GM12878 (cell line): ENCODE measurements around the gene ARAF. TPM values are rescaled to one million over a fixed set of nuclear protein-coding genes. Genes with fewer than 3 reads are reported as not detected.

ENCODE experiments used
- ATAC-seq: fragments of 200-7000 bp; cut with Tn5 transposase; 3 replicates; pipeline ENCODE4 v1.9.1; 2020; ENCODE audit warnings: mild to moderate bottlenecking, moderate library complexity
- BruUV-seq: library from RNA; stranded (reverse); fragments of 400-500 nt; replicated peaks from 2 replicates; lab custom pipeline; 2021; lab: Mats Ljungman, UMichigan
- CTCF ChIA-PET: fragments of 300-600 bp; sonication (Branson Sonifier 250); formaldehyde crosslinking; extraction: SDS; loops from one replicate; lab custom pipeline; 2021; ENCODE audit warnings: inconsistent platforms; lab: Yijun Ruan, JAX
- POLR2A ChIA-PET: fragments of 350-600 bp; formaldehyde crosslinking; extraction: SDS; loops from one replicate; lab custom pipeline; 2021; ENCODE audit warnings: inconsistent platforms; lab: Charles Lee
- RAD21 ChIA-PET: fragments of 300-600 bp; sonication (Branson Sonifier 250); formaldehyde crosslinking; loops from one replicate; lab custom pipeline; 2023; ENCODE audit warnings: antibody characterized with exemption; ENCODE audit not compliant: unreplicated experiment; lab: Charles Lee
- SMC1A ChIA-PET: fragments of 300-600 bp; sonication (Branson Sonifier 250); formaldehyde crosslinking; loops from one replicate; lab custom pipeline; 2023; ENCODE audit not compliant: unreplicated experiment, uncharacterized antibody; lab: Charles Lee
- DNase-seq: peaks from one replicate; pipeline ENCODE4 v3.0.0-alpha.2; 2011; ENCODE audit warnings: low read depth, low spot score
- FAIRE-seq: peaks from 3 replicates; lab custom pipeline; 2011; peaks lifted over from hg19 to GRCh38; lab: Jason Lieb, UNC
- H2AFZ ChIP-seq: 2 replicates; pipeline ENCODE4 v1.6.0; 2011; ENCODE audit warnings: low read depth, low read length, control low read depth; ENCODE audit not compliant: control insufficient read depth
- H3K27ac ChIP-seq: 2 replicates; pipeline ENCODE4 v1.5.1; 2011; ENCODE audit warnings: control low read depth; ENCODE audit not compliant: control insufficient read depth, insufficient read depth
- H3K27me3 ChIP-seq, 2 experiments: replicated peaks in 1 of 2; 2 replicates each; pipeline versions ENCODE4 v1.6.0 to v1.6.1; 2011; ENCODE audit warnings: low read length in 1 of 2; ENCODE audit not compliant: control insufficient read depth in 2 of 2, insufficient read depth in 2 of 2
- H3K36me3 ChIP-seq, 2 experiments: 2 replicates each; pipeline ENCODE4 v1.5.1; 2011; ENCODE audit warnings: low read length in 1 of 2; ENCODE audit not compliant: control insufficient read depth in 2 of 2, insufficient read depth in 2 of 2
- H3K4me1 ChIP-seq: 2 replicates; pipeline ENCODE4 v1.6.1; 2011; ENCODE audit warnings: mild to moderate bottlenecking, low read length, moderate library complexity, mixed read lengths; ENCODE audit not compliant: control insufficient read depth, insufficient read depth
- H3K4me2 ChIP-seq: 2 replicates; pipeline ENCODE4 v1.6.0; 2011; ENCODE audit warnings: control low read depth; ENCODE audit not compliant: control insufficient read depth, insufficient read depth
- H3K4me3 ChIP-seq: fragments of 200-600 bp; sonication (generic); 2 replicates; pipeline ENCODE4 v1.5.1; 2016
- H3K79me2 ChIP-seq: 2 replicates; pipeline ENCODE4 v1.6.0; 2011; ENCODE audit warnings: low read length; ENCODE audit not compliant: control insufficient read depth, insufficient read depth
- H3K9ac ChIP-seq: 2 replicates; pipeline ENCODE4 v1.8.0; 2011; ENCODE audit warnings: low read length, control low read depth, mixed read lengths; ENCODE audit not compliant: control insufficient read depth, insufficient read depth
- H3K9me3 ChIP-seq: replicated peaks from 3 replicates; pipeline ENCODE4 v1.5.1; 2011; ENCODE audit warnings: mild to moderate bottlenecking, low read length; ENCODE audit not compliant: control insufficient read depth, insufficient read depth
- H4K20me1 ChIP-seq: 2 replicates; pipeline ENCODE4 v1.6.0; 2011; ENCODE audit not compliant: control insufficient read depth, insufficient read depth
- CBFB ChIP-seq: IDR thresholded peaks from 2 replicates; pipeline ENCODE4 v1.6.1; 2016; ENCODE audit warnings: antibody characterized with exemption, low read depth
- IKZF1 ChIP-seq: fragments of 450-650 bp; conservative IDR thresholded peaks from 2 replicates; pipeline ENCODE4 v1.6.1; 2017; ENCODE audit warnings: antibody characterized with exemption, mild to moderate bottlenecking
- JUNB ChIP-seq: IDR thresholded peaks from 2 replicates; pipeline ENCODE4 v1.6.1; 2016; ENCODE audit warnings: antibody characterized with exemption, mild to moderate bottlenecking
- NR2F1 ChIP-seq: fragments of 450-650 bp; conservative IDR thresholded peaks from 2 replicates; pipeline ENCODE4 v1.6.1; 2017; ENCODE audit warnings: mild to moderate bottlenecking
- SMARCA5 ChIP-seq: fragments of 450-650 bp; IDR thresholded peaks from 2 replicates; pipeline ENCODE4 v1.6.1; 2017; ENCODE audit warnings: mild to moderate bottlenecking
- TARDBP ChIP-seq: IDR thresholded peaks from 2 replicates; pipeline ENCODE4 v1.6.1; 2016; ENCODE audit warnings: borderline replicate concordance
- TCF12 ChIP-seq: IDR thresholded peaks from 2 replicates; pipeline ENCODE4 v1.6.1; 2011; ENCODE audit warnings: low read depth, mild to moderate bottlenecking, low read length
- ZNF24 ChIP-seq: fragments of 450-650 bp; IDR thresholded peaks from 2 replicates; pipeline ENCODE4 v1.6.1; 2017; ENCODE audit warnings: antibody characterized with exemption, mild to moderate bottlenecking
- ZNF687 ChIP-seq: fragments of 450-650 bp; IDR thresholded peaks from 2 replicates; pipeline ENCODE4 v1.6.1; 2017; ENCODE audit warnings: mild to moderate bottlenecking, moderate library complexity
- WGBS: methylation state at CpG from one replicate; pipeline ENCODE4 v1.1.6; 2016; ENCODE audit warnings: low lambda C conversion rate; ENCODE audit not compliant: insufficient replicate concordance, insufficient coverage; ENCODE audit errors: missing lambda C conversion rate; 5-methylcytosine and 5-hydroxymethylcytosine counted together
- in situ Hi-C: fragments of 300-500 bp; cut with MboI; formaldehyde crosslinking; loops from 9 replicates; pipeline ENCODE4 v1.14.3; 2018; ENCODE audit warnings: mixed read lengths
- intact Hi-C: fragments of 100-400 bp; cut with micrococcal nuclease; formaldehyde crosslinking; loops from one replicate; pipeline ENCODE4 v1.14.2; 2022; ENCODE audit not compliant: unreplicated experiment
- polyA plus RNA-seq, 11 experiments: library from polyadenylated mRNA; depleted of rRNA in 4 of 11; unstranded in 6 of 11; stranded (reverse) in 5 of 11; fragments of >200 nt; fragmentation: Nextera tagmentation in 4 of 11; fragmentation: Illumina TruSeq in 1 of 11; extraction: Ambion mirVana in 4 of 11; extraction: Trizol in 1 of 11; gene quantifications; 1 replicate in 1 of 11; 2 replicates in 10 of 11; pipeline versions ENCODE4 v1.2.1 to v1.2.3, GENCODE V29; 2011 to 2016; ENCODE audit warnings: inconsistent platforms in 2 of 11, missing spikeins in 2 of 11, low read depth in 1 of 11
- total RNA-seq, 4 experiments: library from RNA; depleted of rRNA in 3 of 4; stranded (reverse); fragments of >200 nt in 3 of 4; fragmentation: Illumina TruSeq in 1 of 4; extraction: Trizol in 1 of 4; gene quantifications; 2 replicates each; pipeline versions ENCODE4 v1.2.1 to v1.2.3, GENCODE V29; 2013 to 2021

Gene ARAF
- total and polyA plus RNA-seq, 10 of the 15 experiments (the other 5 are each of a cell fraction or from before 2014, with no cell fraction given): 5.0 to 79.2 (median 39.1) TPM

GRCh38 chrX:47558436-47558835 lies 2.6 kb upstream of the ARAF start:
- Histone ChIP-seq H3K79me2 (peaks cover 18% of the 10 kb centered on the region), H2AFZ (no peak overlapping the region), H4K20me1 (no peaks in the 10 kb centered on the region), H3K36me3 (peaks cover 0 to 4% of the 10 kb centered on the region in 2 experiments; a peak in 1 of 4 replicates), H3K9me3 (no peaks in the 10 kb centered on the region), H3K4me3 (no peak overlapping the region), H3K9ac (no peak overlapping the region), H3K4me2 (no peak overlapping the region), H3K27ac (no peak overlapping the region), H3K27me3 (no peaks in the 10 kb centered on the region), H3K4me1 (no peaks in the 10 kb centered on the region)
- intact Hi-C loops (no loop called here), in situ Hi-C loops (no loop called here)
- ChIA-PET RAD21 (no interaction called here), CTCF (interaction anchor here (1.4 kb wide), 1 partner anchor 10 kb away, joined by 3 read pairs; no protein-coding TSS in a partner anchor), SMC1A (no interaction called here), POLR2A (no interaction called here)
- WGBS: 71% methylated on average over 3 of the region's 3 CpGs
- TF ChIP-seq CBFB: no peak
- no peak for TF ChIP-seq JUNB
- TF ChIP-seq TCF12: no peak
- TF ChIP-seq IKZF1: no peak
- FAIRE-seq (no peak), DNase-seq (no peak), ATAC-seq (no peak)
- BruUV-seq: no TSS peak

GRCh38 chrX:47560179-47560933 lies 649 bp upstream of the ARAF start:
- no peaks in the 10 kb centered on the region for H3K27me3 ChIP-seq
- H3K4me2 ChIP-seq: peak overlapping the region; percentile 61; the same call in 1 of the 2 replicates
- no peak; the same call in 1 of the 3 replicates for ATAC-seq
- ChIA-PET CTCF (interaction anchor here (1.2 kb wide), 1 partner anchor 85 kb away, joined by 3 read pairs; no protein-coding TSS in a partner anchor), SMC1A (interaction anchor here (1.2 to 2.0 kb wide), 3 partner anchors 68 to 90 kb away, joined by 3 to 4 read pairs (median 3); partner anchors contain the start of gene ELK1), POLR2A (interaction anchor here (0.6 kb wide), 1 partner anchor 34 kb away, joined by 4 read pairs; no protein-coding TSS in a partner anchor), RAD21 (no interaction called here)
- no peaks in the 10 kb centered on the region for H3K9me3 ChIP-seq
- no peak for DNase-seq
- H2AFZ ChIP-seq: peak overlapping the region; percentile 16
- intact Hi-C loops: loop anchor here (2.0 to 5.0 kb wide), 4 partner anchors 90 to 467 kb away; partner anchors contain the start of genes ELK1 and ZNF81
- no peaks in the 10 kb centered on the region for H4K20me1 ChIP-seq
- H3K36me3 ChIP-seq: peaks cover 0 to 4% of the 10 kb centered on the region in 2 experiments; a peak in 1 of 4 replicates
- H3K4me1 ChIP-seq: no peaks in the 10 kb centered on the region; the same call in 1 of the 2 replicates
- H3K27ac ChIP-seq: peak overlapping the region; percentile 63
- FAIRE-seq: no peak
- 33% methylated on average over 15 of the region's 15 CpGs for WGBS
- peak overlapping the region; percentile 57; the same call in 1 of the 2 replicates for H3K9ac ChIP-seq
- TSS peak; percentile 91 for BruUV-seq
- H3K4me3 ChIP-seq: peak overlapping the region; percentile 63
- in situ Hi-C loops: loop anchor here (10.0 kb wide), 2 partner anchors 84 to 464 kb away; no protein-coding TSS in a partner anchor
- peaks cover 22% of the 10 kb centered on the region for H3K79me2 ChIP-seq
- TF ChIP-seq NR2F1 (peak; percentile 80), SMARCA5 (peak; percentile 44; the same call in 1 of the 2 replicates), ZNF24 (0 out of 2 replicates have a peak, but pooled peaks have one; percentile 8), TARDBP (no peak), ZNF687 (peak; percentile 52; the same call in 1 of the 2 replicates)
